ENCODE measurements around the gene AMZ2. TPM values are rescaled to one million over a fixed set of nuclear protein-coding genes. Genes with fewer than 3 reads are reported as not detected.
A peak's percentile ranks its signal among the peaks of the same experiment; 100 is the strongest.
"Not testable (repeated sequence)": the region's sequence is repeated elsewhere in the genome, so short reads cannot be mapped to it uniquely, and the experiment has no call there.

Gene AMZ2
- total and polyA plus RNA-seq, 4 donors: 27.1 to 55.2 (median 44.9) TPM

DNA sequence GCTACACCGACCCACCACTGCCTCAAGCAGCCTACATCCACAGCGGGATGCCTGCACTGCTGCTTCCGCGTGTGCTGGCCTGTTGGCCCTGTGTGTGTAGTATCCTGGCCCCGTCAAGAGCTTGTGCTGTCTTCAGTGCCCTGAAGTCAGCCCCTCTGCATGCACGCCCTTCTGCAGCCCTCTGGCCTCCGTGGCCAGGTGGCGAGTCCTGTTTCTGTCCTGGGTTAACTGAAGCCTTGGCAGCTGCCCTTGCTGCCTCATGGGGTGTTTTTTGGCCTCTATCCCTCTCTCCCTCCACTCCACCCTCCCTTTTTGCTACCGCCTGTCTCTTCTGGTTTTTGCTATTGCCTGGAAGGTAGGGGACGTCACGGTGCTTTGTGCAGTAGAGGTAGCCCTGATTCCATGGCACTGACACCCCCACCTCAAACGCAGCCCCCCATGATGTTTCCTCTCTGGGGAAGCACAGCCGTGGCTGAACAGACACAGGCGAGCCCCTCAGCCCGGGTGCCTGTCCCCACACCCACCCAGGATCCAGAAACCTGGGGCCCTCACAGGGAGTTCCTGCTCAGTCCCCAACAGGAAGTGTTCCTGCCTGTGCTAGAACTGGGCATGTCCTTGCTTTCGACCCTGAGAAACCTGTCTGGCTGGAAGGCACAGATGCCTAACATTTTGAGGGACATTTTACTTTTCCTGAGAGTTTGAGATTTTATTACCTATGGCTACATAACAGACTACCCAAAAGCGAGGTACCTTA, 18.8 kb upstream of the AMZ2 start:
- no peaks in the 10 kb centered on the region for H3K4me1 ChIP-seq (ENCODE audit: control insufficient read depth in 5 of 5, insufficient read depth in 5 of 5, low read length in 5 of 5)
- ATAC-seq (ENCODE audit: insufficient read depth, low FRiP score): no peak
- 75 to 80% methylated on average over 17 of the region's 17 CpGs for WGBS, 2 donors
- H3K36me3 ChIP-seq (ENCODE audit: control insufficient read depth in 4 of 4, insufficient read depth in 4 of 4, low read length in 4 of 4): peaks cover 0 to 2% (median 0%) of the 10 kb centered on the region in 4 donors
- H3K4me3 ChIP-seq: no peak overlapping the region
- TF ChIP-seq, protein P1, sequence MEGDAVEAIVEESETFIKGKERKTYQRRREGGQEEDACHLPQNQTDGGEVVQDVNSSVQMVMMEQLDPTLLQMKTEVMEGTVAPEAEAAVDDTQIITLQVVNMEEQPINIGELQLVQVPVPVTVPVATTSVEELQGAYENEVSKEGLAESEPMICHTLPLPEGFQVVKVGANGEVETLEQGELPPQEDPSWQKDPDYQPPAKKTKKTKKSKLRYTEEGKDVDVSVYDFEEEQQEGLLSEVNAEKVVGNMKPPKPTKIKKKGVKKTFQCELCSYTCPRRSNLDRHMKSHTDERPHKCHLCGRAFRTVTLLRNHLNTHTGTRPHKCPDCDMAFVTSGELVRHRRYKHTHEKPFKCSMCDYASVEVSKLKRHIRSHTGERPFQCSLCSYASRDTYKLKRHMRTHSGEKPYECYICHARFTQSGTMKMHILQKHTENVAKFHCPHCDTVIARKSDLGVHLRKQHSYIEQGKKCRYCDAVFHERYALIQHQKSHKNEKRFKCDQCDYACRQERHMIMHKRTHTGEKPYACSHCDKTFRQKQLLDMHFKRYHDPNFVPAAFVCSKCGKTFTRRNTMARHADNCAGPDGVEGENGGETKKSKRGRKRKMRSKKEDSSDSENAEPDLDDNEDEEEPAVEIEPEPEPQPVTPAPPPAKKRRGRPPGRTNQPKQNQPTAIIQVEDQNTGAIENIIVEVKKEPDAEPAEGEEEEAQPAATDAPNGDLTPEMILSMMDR (IDR thresholded peaks at IDR 0.05; ENCODE audit: control extremely low read depth, extremely low read depth): no peak
- no peak overlapping the region for H3K9ac ChIP-seq (ENCODE audit: insufficient read depth in 1 of 2, low read length in 2 of 2)
- no peaks in the 10 kb centered on the region for H3K27me3 ChIP-seq (ENCODE audit: control insufficient read depth in 3 of 3, insufficient read depth in 3 of 3, low read length in 2 of 3)
- H3K9me3 ChIP-seq (ENCODE audit: control insufficient read depth in 4 of 4, insufficient read depth in 3 of 4, low read length in 3 of 4): no peaks in the 10 kb centered on the region
- DNase-seq: peak in 2 of 3 donors; percentile 35 to 56
- H3K27ac ChIP-seq (ENCODE audit: low read depth in 1 of 2, low read length in 1 of 2): no peak overlapping the region

DNA sequence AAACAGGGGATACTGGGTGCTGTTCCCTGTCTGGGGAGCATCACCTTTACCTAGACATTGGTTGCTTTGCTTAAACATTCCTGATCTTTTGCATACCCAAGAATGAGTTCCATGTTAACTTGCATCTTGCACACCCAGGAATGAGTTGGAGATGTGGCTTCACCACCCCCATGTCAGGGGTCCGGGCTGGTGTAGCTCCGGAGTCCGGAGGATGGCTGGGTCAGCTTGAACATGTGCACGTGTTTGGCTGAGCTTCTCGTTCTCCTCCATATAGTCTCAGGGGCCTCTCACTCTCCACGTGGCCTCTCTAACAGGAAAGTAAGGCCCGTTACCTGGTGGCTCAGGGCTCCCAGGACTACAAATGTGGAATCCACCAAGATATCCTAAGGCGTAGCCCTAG, 18.2 kb upstream of the AMZ2 start:
- TF ChIP-seq, protein P1 (IDR thresholded peaks at IDR 0.05; ENCODE audit: control extremely low read depth, extremely low read depth): no peak
- Histone ChIP-seq H3K27ac (ENCODE audit: low read depth in 1 of 2, low read length in 1 of 2) (no peak overlapping the region), H3K9ac (ENCODE audit: insufficient read depth in 1 of 2, low read length in 2 of 2) (no peak overlapping the region), H3K4me1 (ENCODE audit: control insufficient read depth in 5 of 5, insufficient read depth in 5 of 5, low read length in 5 of 5) (no peaks in the 10 kb centered on the region), H3K9me3 (ENCODE audit: control insufficient read depth in 4 of 4, insufficient read depth in 3 of 4, low read length in 3 of 4) (no peaks in the 10 kb centered on the region), H3K36me3 (ENCODE audit: control insufficient read depth in 4 of 4, insufficient read depth in 4 of 4, low read length in 4 of 4) (peaks cover 0 to 2% (median 0%) of the 10 kb centered on the region in 4 donors), H3K27me3 (ENCODE audit: control insufficient read depth in 3 of 3, insufficient read depth in 3 of 3, low read length in 2 of 3) (no peaks in the 10 kb centered on the region), H3K4me3 (no peak overlapping the region)
- 92 to 93% methylated on average over 8 of the region's 8 CpGs for WGBS, 2 donors
- DNase-seq: no peak
- ATAC-seq (ENCODE audit: insufficient read depth, low FRiP score): no peak

DNA sequence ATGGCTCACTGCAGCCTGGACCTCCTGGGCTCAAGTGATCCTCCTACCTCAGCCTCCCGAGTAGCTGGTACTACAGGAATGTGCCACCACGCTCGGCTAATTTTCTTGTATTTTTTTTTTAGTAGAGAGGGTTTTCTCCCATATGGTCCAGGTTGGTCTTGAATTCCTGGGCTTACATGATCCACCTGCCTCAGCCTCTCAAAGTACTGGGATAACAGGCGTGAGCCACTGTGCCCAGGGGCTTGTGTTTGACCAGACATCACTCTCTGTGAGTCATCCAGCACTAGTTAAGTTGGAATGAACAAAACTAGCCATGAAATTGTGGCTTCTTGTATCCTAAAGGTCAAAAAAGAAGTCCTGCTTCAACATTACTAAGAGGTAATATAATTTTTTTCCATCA, 16.7 kb upstream of the AMZ2 start:
- 95 to 97% methylated on average over 4 of the region's 4 CpGs for WGBS, 2 donors
- not testable (repeated sequence) for H3K9me3 ChIP-seq (ENCODE audit: control insufficient read depth in 4 of 4, insufficient read depth in 3 of 4, low read length in 3 of 4); H3K27ac ChIP-seq (ENCODE audit: low read depth in 1 of 2, low read length in 1 of 2); H3K9ac ChIP-seq (ENCODE audit: insufficient read depth in 1 of 2, low read length in 2 of 2); H3K36me3 ChIP-seq (ENCODE audit: control insufficient read depth in 4 of 4, insufficient read depth in 4 of 4, low read length in 4 of 4); H3K4me3 ChIP-seq; H3K4me1 ChIP-seq (ENCODE audit: control insufficient read depth in 5 of 5, insufficient read depth in 5 of 5, low read length in 5 of 5); ATAC-seq (ENCODE audit: insufficient read depth, low FRiP score); H3K27me3 ChIP-seq (ENCODE audit: control insufficient read depth in 3 of 3, insufficient read depth in 3 of 3, low read length in 2 of 3); DNase-seq

- WGBS, 2 donors: 97% methylated on average over 1 of the region's 1 CpG; no CpG with 5 or more reads in 1 of the 2 donors
- H3K36me3 ChIP-seq (ENCODE audit: control insufficient read depth in 4 of 4, insufficient read depth in 4 of 4, low read length in 4 of 4): peaks cover 0 to 2% (median 0%) of the 10 kb centered on the region in 4 donors
- TF ChIP-seq, protein P1 (IDR thresholded peaks at IDR 0.05; ENCODE audit: control extremely low read depth, extremely low read depth): no peak
- no peak for DNase-seq
- H3K4me3 ChIP-seq: no peak overlapping the region
- no peak overlapping the region for H3K27ac ChIP-seq (ENCODE audit: low read depth in 1 of 2, low read length in 1 of 2)
- H3K9me3 ChIP-seq (ENCODE audit: control insufficient read depth in 4 of 4, insufficient read depth in 3 of 4, low read length in 3 of 4): no peaks in the 10 kb centered on the region
- no peak for ATAC-seq (ENCODE audit: insufficient read depth, low FRiP score)
- no peaks in the 10 kb centered on the region for H3K4me1 ChIP-seq (ENCODE audit: control insufficient read depth in 5 of 5, insufficient read depth in 5 of 5, low read length in 5 of 5)
- H3K27me3 ChIP-seq (ENCODE audit: control insufficient read depth in 3 of 3, insufficient read depth in 3 of 3, low read length in 2 of 3): no peaks in the 10 kb centered on the region
- H3K9ac ChIP-seq (ENCODE audit: insufficient read depth in 1 of 2, low read length in 2 of 2): no peak overlapping the region
Measured at GRCh38 chr17:68231541-68231940, 16.3 kb upstream of the AMZ2 start.

GRCh38 chr17:68232741-68233140, 15.1 kb upstream of the AMZ2 start:
- DNase-seq; H3K4me3 ChIP-seq; H3K27me3 ChIP-seq (ENCODE audit: control insufficient read depth in 3 of 3, insufficient read depth in 3 of 3, low read length in 2 of 3); H3K4me1 ChIP-seq (ENCODE audit: control insufficient read depth in 5 of 5, insufficient read depth in 5 of 5, low read length in 5 of 5); ATAC-seq (ENCODE audit: insufficient read depth, low FRiP score); H3K9ac ChIP-seq (ENCODE audit: insufficient read depth in 1 of 2, low read length in 2 of 2); H3K36me3 ChIP-seq (ENCODE audit: control insufficient read depth in 4 of 4, insufficient read depth in 4 of 4, low read length in 4 of 4); H3K9me3 ChIP-seq (ENCODE audit: control insufficient read depth in 4 of 4, insufficient read depth in 3 of 4, low read length in 3 of 4); H3K27ac ChIP-seq (ENCODE audit: low read depth in 1 of 2, low read length in 1 of 2): not testable (repeated sequence)
- WGBS, 2 donors: 91 to 95% methylated on average over 1 of the region's 1 CpG

DNA sequence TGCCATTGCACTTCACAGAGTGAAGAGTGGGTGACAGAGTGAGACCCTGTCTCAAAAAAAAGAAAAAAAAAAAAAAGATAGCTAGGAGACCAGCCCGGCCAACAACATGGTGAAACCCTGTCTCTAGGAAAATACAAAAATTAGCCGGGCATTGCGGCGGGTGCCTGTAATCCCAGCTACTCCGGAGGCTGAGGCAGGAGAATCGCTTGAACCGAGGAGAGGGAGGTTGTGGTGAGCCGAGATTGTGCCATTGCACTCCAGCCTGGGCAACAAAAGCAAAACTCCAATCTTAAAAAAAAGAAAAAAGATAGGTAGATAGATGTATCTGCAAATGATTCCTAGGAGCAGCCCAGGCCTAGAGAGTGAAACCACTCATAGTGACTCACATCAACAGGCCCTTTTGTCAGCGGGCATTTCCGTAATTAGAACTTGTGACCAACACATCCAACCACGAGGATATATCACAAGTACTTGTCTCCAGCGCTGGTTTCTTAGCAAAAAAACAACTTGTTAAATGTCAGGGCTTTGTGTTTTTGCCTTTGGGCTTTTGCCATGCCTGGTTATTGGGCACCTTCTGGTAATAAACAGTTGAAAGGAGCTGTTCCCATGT, 13.0 kb upstream of the AMZ2 start:
- WGBS, 2 donors: 79 to 81% methylated on average over 12 of the region's 12 CpGs
- H3K27me3 ChIP-seq (ENCODE audit: control insufficient read depth in 3 of 3, insufficient read depth in 3 of 3, low read length in 2 of 3); DNase-seq; H3K9ac ChIP-seq (ENCODE audit: insufficient read depth in 1 of 2, low read length in 2 of 2); H3K4me1 ChIP-seq (ENCODE audit: control insufficient read depth in 5 of 5, insufficient read depth in 5 of 5, low read length in 5 of 5); H3K4me3 ChIP-seq; H3K36me3 ChIP-seq (ENCODE audit: control insufficient read depth in 4 of 4, insufficient read depth in 4 of 4, low read length in 4 of 4); H3K9me3 ChIP-seq (ENCODE audit: control insufficient read depth in 4 of 4, insufficient read depth in 3 of 4, low read length in 3 of 4): not testable (repeated sequence)
- H3K27ac ChIP-seq (ENCODE audit: low read depth in 1 of 2, low read length in 1 of 2): peak overlapping the region in 1 of 2 donors; percentile 74
- peak; percentile 65 for ATAC-seq (ENCODE audit: insufficient read depth, low FRiP score)
